IMR-90 (cell line): ENCODE results near the gene GSTP1. TPM values are rescaled to one million over a fixed set of nuclear protein-coding genes. Genes with fewer than 3 reads are reported as not detected.
"Not testable (repeated sequence)": the region's sequence is repeated elsewhere in the genome, so short reads cannot be mapped to it uniquely, and the experiment has no call there.

ENCODE experiments used
- ATAC-seq: fragments of 200-7000 bp; cut with Tn5 transposase; 2 replicates; pipeline ENCODE4 v1.9.1; 2020; ENCODE audit warnings: low read depth, mild to moderate bottlenecking, moderate library complexity
- BruUV-seq: library from RNA; stranded (reverse); fragments of 400-500 nt; replicated peaks from 2 replicates; lab custom pipeline; 2021; lab: Mats Ljungman, UMichigan
- CTCF ChIA-PET: fragments of 300-600 bp; formaldehyde crosslinking; extraction: SDS; loops from one replicate; lab custom pipeline; 2021; ENCODE audit warnings: antibody characterized with exemption; lab: Yijun Ruan, JAX
- POLR2A ChIA-PET: fragments of 300-600 bp; sonication (Branson Sonifier 250); formaldehyde crosslinking; loops from one replicate; lab custom pipeline; 2022; ENCODE audit warnings: antibody characterized with exemption; ENCODE audit not compliant: unreplicated experiment; lab: Charles Lee
- DNase-seq: peaks from one replicate; pipeline ENCODE4 v3.0.0; 2013
- H2AFZ ChIP-seq: replicated peaks from 2 replicates; pipeline ENCODE3; 2013; ENCODE audit warnings: low read length, mild to moderate bottlenecking; ENCODE audit not compliant: poor library complexity
- H2AK5ac ChIP-seq: 2 replicates; pipeline ENCODE4 v1.6.1; 2013; ENCODE audit warnings: low read depth, low read length, inconsistent platforms
- H2AK9ac ChIP-seq: replicated peaks from 2 replicates; pipeline ENCODE3; 2013; ENCODE audit warnings: mild to moderate bottlenecking, low read depth, low read length, moderate library complexity; ENCODE audit not compliant: poor library complexity
- H2BK120ac ChIP-seq: 2 replicates; pipeline ENCODE4 v1.6.1; 2013; ENCODE audit warnings: low read depth, low read length, inconsistent platforms
- H2BK15ac ChIP-seq: 3 replicates; pipeline ENCODE4 v1.6.1; 2013; ENCODE audit warnings: low read depth, low read length, inconsistent platforms
- H2BK20ac ChIP-seq: 2 replicates; pipeline ENCODE4 v1.6.1; 2013; ENCODE audit warnings: low read depth, mild to moderate bottlenecking, inconsistent platforms, low read length, moderate library complexity
- H2BK5ac ChIP-seq: 2 replicates; pipeline ENCODE4 v1.6.1; 2013; ENCODE audit warnings: mild to moderate bottlenecking, low read depth, low read length, inconsistent platforms; ENCODE audit not compliant: poor library complexity, severe bottlenecking
- H3K14ac ChIP-seq: replicated peaks from 2 replicates; pipeline ENCODE4 v1.6.1; 2013; ENCODE audit warnings: low read depth, low read length, inconsistent platforms
- H3K18ac ChIP-seq: 2 replicates; pipeline ENCODE4 v1.6.1; 2013; ENCODE audit warnings: low read depth, low read length, control low read depth
- H3K23ac ChIP-seq: 2 replicates; pipeline ENCODE4 v1.6.1; 2013; ENCODE audit warnings: low read depth, low read length, inconsistent platforms
- H3K27ac ChIP-seq: 2 replicates; pipeline ENCODE4 v1.5.1; 2013; ENCODE audit warnings: mild to moderate bottlenecking, control low read depth, low read length; ENCODE audit not compliant: insufficient read depth
- H3K27me3 ChIP-seq: 2 replicates; pipeline ENCODE4 v1.6.1; 2013; ENCODE audit warnings: low read length; ENCODE audit not compliant: control insufficient read depth, insufficient read depth
- H3K36me3 ChIP-seq: 2 replicates; pipeline ENCODE4 v1.6.1; 2013; ENCODE audit warnings: low read length, mixed read lengths; ENCODE audit not compliant: control insufficient read depth, insufficient read depth
- H3K4ac ChIP-seq: 2 replicates; pipeline ENCODE4 v1.6.1; 2013; ENCODE audit warnings: low read depth, low read length, inconsistent platforms
- H3K4me1 ChIP-seq: 2 replicates; pipeline ENCODE4 v1.6.1; 2013; ENCODE audit warnings: low read length, mixed read lengths; ENCODE audit not compliant: control insufficient read depth, insufficient read depth
- H3K4me2 ChIP-seq: 2 replicates; pipeline ENCODE4 v1.6.1; 2013; ENCODE audit warnings: low read depth, mild to moderate bottlenecking, control low read depth, low read length, moderate library complexity
- H3K4me3 ChIP-seq: 2 replicates; pipeline ENCODE4 v1.5.1; 2013; ENCODE audit warnings: low read depth, mild to moderate bottlenecking, control low read depth, low read length, moderate library complexity; ENCODE audit not compliant: insufficient read depth
- H3K56ac ChIP-seq: 2 replicates; pipeline ENCODE4 v1.6.1; 2013; ENCODE audit warnings: low read length, inconsistent platforms; ENCODE audit not compliant: insufficient read depth; ENCODE audit errors: extremely low read depth
- H3K79me1 ChIP-seq, 2 experiments: 2 replicates each; pipeline ENCODE4 v1.6.1; 2013; ENCODE audit warnings: low read length in 2 of 2, inconsistent platforms in 1 of 2, low read depth in 1 of 2
- H3K9ac ChIP-seq: 2 replicates; pipeline ENCODE4 v1.6.1; 2013; ENCODE audit warnings: low read depth, low read length, control low read depth
- H3K9me1 ChIP-seq: 2 replicates; pipeline ENCODE4 v1.6.1; 2013; ENCODE audit warnings: low read length, inconsistent platforms; ENCODE audit not compliant: insufficient read depth
- H3K9me3 ChIP-seq: 2 replicates; pipeline ENCODE4 v1.6.1; 2013; ENCODE audit warnings: low read length; ENCODE audit not compliant: control insufficient read depth, insufficient read depth
- H4K20me1 ChIP-seq: 2 replicates; pipeline ENCODE4 v1.6.1; 2013; ENCODE audit warnings: low read length, inconsistent platforms; ENCODE audit not compliant: insufficient read depth
- H4K5ac ChIP-seq: 2 replicates; pipeline ENCODE4 v1.6.1; 2013; ENCODE audit warnings: mild to moderate bottlenecking, low read depth, low read length, control low read depth
- H4K8ac ChIP-seq, 2 experiments: 2 replicates each; pipeline ENCODE4 v1.6.1; 2013; ENCODE audit warnings: low read depth in 2 of 2, low read length in 2 of 2, control low read depth in 1 of 2, inconsistent platforms in 1 of 2
- H4K91ac ChIP-seq: 2 replicates; pipeline ENCODE4 v1.6.1; 2013; ENCODE audit warnings: low read depth, low read length, inconsistent platforms; ENCODE audit not compliant: insufficient read depth
- WGBS, 2 experiments: methylation state at CpG; one replicate each; pipeline versions ENCODE4 v1.1.5 to v1.1.7; 2013; ENCODE audit warnings: missing lambda C conversion rate in 2 of 2; ENCODE audit not compliant: insufficient read length in 1 of 2; ENCODE audit errors: extremely low coverage in 2 of 2; 5-methylcytosine and 5-hydroxymethylcytosine counted together
- dilution Hi-C: fragments of 300-500 bp; cut with HindIII; formaldehyde crosslinking; loops from one replicate; pipeline ENCODE4 v1.14.3; 2018; ENCODE audit warnings: low sequenced_read_pairs; ENCODE audit not compliant: unreplicated experiment
- in situ Hi-C: fragments of 300-500 bp; cut with MboI; formaldehyde crosslinking; loops from 3 replicates; pipeline ENCODE4 v1.14.3; 2019; ENCODE audit warnings: low sequenced_read_pairs, inconsistent platforms, mixed read lengths
- intact Hi-C: fragments of 100-400 bp; cut with micrococcal nuclease; formaldehyde crosslinking; loops from 2 replicates; pipeline ENCODE4 v1.10.0; 2022
- polyA plus RNA-seq, 3 experiments: library from polyadenylated mRNA; depleted of rRNA; stranded (reverse); fragments of >200 nt; gene quantifications; 2 replicates each; pipeline ENCODE4 v1.2.3, GENCODE V29; 2012; ENCODE audit warnings: low replicate concordance in 1 of 3
- total RNA-seq: library from RNA; depleted of rRNA; stranded (reverse); fragments of >200 nt; gene quantifications from 2 replicates; pipeline ENCODE4 v1.2.3, GENCODE V29; 2012

GSTP1 gene
- total and polyA plus RNA-seq, 2 of the 4 experiments (the other 2 are of a cell fraction): 947 to 1,539 TPM

- H2AK9ac ChIP-seq, CTCF ChIA-PET, H2BK5ac ChIP-seq, H3K27ac ChIP-seq, H4K20me1 ChIP-seq, H3K9me3 ChIP-seq, H3K4me1 ChIP-seq, H4K5ac ChIP-seq, H2BK20ac ChIP-seq, H3K56ac ChIP-seq, H3K36me3 ChIP-seq, intact Hi-C loops, H3K4me2 ChIP-seq, H2BK120ac ChIP-seq, H3K4ac ChIP-seq, H3K23ac ChIP-seq, in situ Hi-C loops, dilution Hi-C loops, H3K4me3 ChIP-seq, ATAC-seq, DNase-seq, H2BK15ac ChIP-seq, BruUV-seq, POLR2A ChIA-PET, H4K8ac ChIP-seq, H3K14ac ChIP-seq, H3K9me1 ChIP-seq, H2AFZ ChIP-seq, H3K18ac ChIP-seq, H4K91ac ChIP-seq, H2AK5ac ChIP-seq, H3K9ac ChIP-seq: not testable (repeated sequence)
- WGBS, 2 experiments: no CpG with 5 or more reads among the region's 4 CpGs
- H3K79me1 ChIP-seq: peaks cover 17 to 22% of the 10 kb centered on the region in 2 experiments
- H3K27me3 ChIP-seq: peaks cover 13% of the 10 kb centered on the region
These were observed 20.5 kb downstream of the GSTP1 start for GRCh38 chr11:67604119-67604518.
